ENCODE measurements around the gene BARHL2. TPM values are rescaled to one million over a fixed set of nuclear protein-coding genes. Genes with fewer than 3 reads are reported as not detected.
A peak's percentile ranks its signal among the peaks of the same experiment; 100 is the strongest.

Gene BARHL2
- polyA plus RNA-seq, 2 donors: not detected

GRCh38 chr1:90725657-90726424, 8.7 kb upstream of the BARHL2 start:
- Histone ChIP-seq H3K36me3 (ENCODE audit: control insufficient read depth in 2 of 2, insufficient read depth in 2 of 2, low read length in 1 of 2) (no peaks in the 10 kb centered on the region), H3K27ac (ENCODE audit: low read depth in 2 of 2, low read length in 1 of 2) (no peak overlapping the region), H3K27me3 (ENCODE audit: control insufficient read depth in 1 of 2, insufficient read depth in 2 of 2, low read length in 2 of 2) (peaks cover 8 to 59% of the 10 kb centered on the region in 2 donors), H3K4me1 (ENCODE audit: control insufficient read depth in 2 of 2, insufficient read depth in 2 of 2, low read length in 1 of 2) (peaks cover 5 to 17% of the 10 kb centered on the region in 2 donors), H3K4me3 (ENCODE audit: low read depth in 1 of 2, low read length in 2 of 2) (peak overlapping the region in 1 of 2 donors; percentile 34), H3K9me3 (ENCODE audit: control insufficient read depth in 2 of 2, insufficient read depth in 1 of 2, low read depth in 1 of 2, low read length in 1 of 2) (peaks cover 0 to 10% of the 10 kb centered on the region in 2 donors)
- 5 to 6% methylated on average over 44 of the region's 44 CpGs for WGBS, 2 donors

- Histone ChIP-seq H3K36me3 (ENCODE audit: control insufficient read depth in 2 of 2, insufficient read depth in 2 of 2, low read length in 1 of 2) (no peaks in the 10 kb centered on the region), H3K27me3 (ENCODE audit: control insufficient read depth in 1 of 2, insufficient read depth in 2 of 2, low read length in 2 of 2) (peaks cover 11 to 62% of the 10 kb centered on the region in 2 donors), H3K4me3 (ENCODE audit: low read depth in 1 of 2, low read length in 2 of 2) (peak overlapping the region in 1 of 2 donors; percentile 34), H3K27ac (ENCODE audit: low read depth in 2 of 2, low read length in 1 of 2) (no peak overlapping the region), H3K9me3 (ENCODE audit: control insufficient read depth in 2 of 2, insufficient read depth in 1 of 2, low read depth in 1 of 2, low read length in 1 of 2) (peaks cover 0 to 10% of the 10 kb centered on the region in 2 donors), H3K4me1 (ENCODE audit: control insufficient read depth in 2 of 2, insufficient read depth in 2 of 2, low read length in 1 of 2) (peaks cover 2 to 17% of the 10 kb centered on the region in 2 donors)
- WGBS, 2 donors: 8 to 9% methylated on average over 52 of the region's 52 CpGs
Observed at GRCh38 chr1:90724926-90725656, 8.0 kb upstream of the BARHL2 start.

- Histone ChIP-seq H3K27ac (ENCODE audit: low read depth in 2 of 2, low read length in 1 of 2) (no peak overlapping the region), H3K9me3 (ENCODE audit: control insufficient read depth in 2 of 2, insufficient read depth in 1 of 2, low read depth in 1 of 2, low read length in 1 of 2) (peaks cover 5 to 17% of the 10 kb centered on the region in 2 donors), H3K36me3 (ENCODE audit: control insufficient read depth in 2 of 2, insufficient read depth in 2 of 2, low read length in 1 of 2) (no peaks in the 10 kb centered on the region), H3K4me3 (ENCODE audit: low read depth in 1 of 2, low read length in 2 of 2) (no peak overlapping the region), H3K27me3 (ENCODE audit: control insufficient read depth in 1 of 2, insufficient read depth in 2 of 2, low read length in 2 of 2) (peaks cover 11 to 62% of the 10 kb centered on the region in 2 donors), H3K4me1 (ENCODE audit: control insufficient read depth in 2 of 2, insufficient read depth in 2 of 2, low read length in 1 of 2) (peaks cover under 1 to 19% of the 10 kb centered on the region in 2 donors)
- 7 to 12% methylated on average over 19 of the region's 19 CpGs for whole genome bisulfite sequencing, 2 donors
Observed at GRCh38 chr1:90724361-90724760, 7.3 kb upstream of the BARHL2 start.

DNA sequence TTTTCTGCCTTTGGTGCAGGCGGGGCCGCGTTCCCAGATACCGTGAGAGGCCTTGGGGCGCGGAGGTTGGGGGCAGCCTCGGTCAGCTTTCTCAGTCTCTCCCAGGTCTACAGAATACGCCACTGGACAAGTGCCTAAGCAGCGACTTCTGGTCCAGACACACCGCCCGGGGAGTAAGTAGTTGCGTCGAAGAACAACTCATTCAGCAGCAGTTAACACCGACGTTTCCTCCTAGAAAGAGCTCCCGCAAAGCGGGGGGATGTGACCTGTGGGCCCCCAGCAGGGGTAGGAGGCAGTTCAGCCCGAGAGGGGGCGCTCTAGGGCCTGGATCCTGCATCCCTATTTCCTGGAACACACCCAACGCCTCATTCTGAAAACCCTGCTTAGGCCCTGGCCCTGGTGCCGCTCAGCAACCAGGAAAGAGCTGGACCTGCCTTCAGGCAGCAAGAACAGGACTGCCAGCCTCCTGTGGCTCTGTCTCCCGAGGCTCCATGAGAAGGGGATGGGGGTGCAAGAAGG, 6.5 kb upstream of the BARHL2 start:
- 8 to 11% methylated on average over 22 of the region's 22 CpGs for WGBS, 2 donors

GRCh38 chr1:90722874-90723589, 5.9 kb upstream of the BARHL2 start:
- H3K36me3 ChIP-seq (ENCODE audit: control insufficient read depth in 2 of 2, insufficient read depth in 2 of 2, low read length in 1 of 2): no peaks in the 10 kb centered on the region
- WGBS, 2 donors: 26 to 27% methylated on average over 12 of the region's 12 CpGs
- H3K4me3 ChIP-seq (ENCODE audit: low read depth in 1 of 2, low read length in 2 of 2): peak overlapping the region; percentile 7 to 12
- peaks cover 11 to 66% of the 10 kb centered on the region in 2 donors for H3K27me3 ChIP-seq (ENCODE audit: control insufficient read depth in 1 of 2, insufficient read depth in 2 of 2, low read length in 2 of 2)
- H3K27ac ChIP-seq (ENCODE audit: low read depth in 2 of 2, low read length in 1 of 2): no peak overlapping the region
- peaks cover 0 to 24% of the 10 kb centered on the region in 2 donors for H3K4me1 ChIP-seq (ENCODE audit: control insufficient read depth in 2 of 2, insufficient read depth in 2 of 2, low read length in 1 of 2)
- H3K9me3 ChIP-seq (ENCODE audit: control insufficient read depth in 2 of 2, insufficient read depth in 1 of 2, low read depth in 1 of 2, low read length in 1 of 2): peaks cover 5 to 23% of the 10 kb centered on the region in 2 donors

More for the DNA sequence above, 6.5 kb upstream of the BARHL2 start:
- peaks cover 5 to 21% of the 10 kb centered on the region in 2 donors for H3K9me3 ChIP-seq (ENCODE audit: control insufficient read depth in 2 of 2, insufficient read depth in 1 of 2, low read depth in 1 of 2, low read length in 1 of 2)
- H3K36me3 ChIP-seq (ENCODE audit: control insufficient read depth in 2 of 2, insufficient read depth in 2 of 2, low read length in 1 of 2): no peaks in the 10 kb centered on the region
- H3K27ac ChIP-seq (ENCODE audit: low read depth in 2 of 2, low read length in 1 of 2): no peak overlapping the region
- H3K4me3 ChIP-seq (ENCODE audit: low read depth in 1 of 2, low read length in 2 of 2): peak overlapping the region; percentile 7 to 12
- peaks cover 11 to 63% of the 10 kb centered on the region in 2 donors for H3K27me3 ChIP-seq (ENCODE audit: control insufficient read depth in 1 of 2, insufficient read depth in 2 of 2, low read length in 2 of 2)
- peaks cover 0 to 19% of the 10 kb centered on the region in 2 donors for H3K4me1 ChIP-seq (ENCODE audit: control insufficient read depth in 2 of 2, insufficient read depth in 2 of 2, low read length in 1 of 2)

- Histone ChIP-seq H3K9me3 (ENCODE audit: control insufficient read depth in 2 of 2, insufficient read depth in 1 of 2, low read depth in 1 of 2, low read length in 1 of 2) (peaks cover 5 to 35% of the 10 kb centered on the region in 2 donors), H3K27ac (ENCODE audit: low read depth in 2 of 2, low read length in 1 of 2) (no peak overlapping the region), H3K4me3 (ENCODE audit: low read depth in 1 of 2, low read length in 2 of 2) (no peak overlapping the region), H3K4me1 (ENCODE audit: control insufficient read depth in 2 of 2, insufficient read depth in 2 of 2, low read length in 1 of 2) (peaks cover 0 to 24% of the 10 kb centered on the region in 2 donors), H3K36me3 (ENCODE audit: control insufficient read depth in 2 of 2, insufficient read depth in 2 of 2, low read length in 1 of 2) (no peaks in the 10 kb centered on the region), H3K27me3 (ENCODE audit: control insufficient read depth in 1 of 2, insufficient read depth in 2 of 2, low read length in 2 of 2) (peaks cover 13 to 71% of the 10 kb centered on the region in 2 donors)
- 8 to 10% methylated on average over 15 of the region's 15 CpGs for WGBS, 2 donors
Observed at GRCh38 chr1:90721210-90722194, 4.4 kb upstream of the BARHL2 start.

DNA sequence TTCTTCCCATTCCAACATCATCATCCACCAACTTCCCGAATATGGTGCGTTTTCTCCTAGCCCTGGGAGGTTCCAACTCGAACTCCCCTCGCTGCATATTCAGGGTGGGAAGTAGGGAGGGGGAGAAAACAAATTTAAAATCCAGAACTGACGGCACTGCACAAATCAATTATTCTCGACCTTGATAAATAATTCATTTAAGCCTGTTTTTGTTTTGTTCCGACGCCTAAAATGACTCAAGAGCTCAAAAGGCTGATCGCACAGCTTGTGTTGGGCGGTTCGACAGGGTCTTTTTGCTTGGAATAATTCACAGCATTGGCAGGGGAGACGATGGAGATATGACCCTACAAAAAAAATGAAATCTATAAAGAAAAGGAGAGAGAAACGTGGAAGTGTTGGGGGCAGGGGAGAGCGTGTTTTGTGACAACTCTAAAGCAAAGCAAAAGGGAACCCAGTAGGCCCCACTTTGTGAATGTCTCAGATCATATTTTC, 3.1 kb upstream of the BARHL2 start:
- Histone ChIP-seq H3K27me3 (ENCODE audit: control insufficient read depth in 1 of 2, insufficient read depth in 2 of 2, low read length in 2 of 2) (peaks cover 17 to 70% of the 10 kb centered on the region in 2 donors), H3K4me1 (ENCODE audit: control insufficient read depth in 2 of 2, insufficient read depth in 2 of 2, low read length in 1 of 2) (peaks cover 0 to 18% of the 10 kb centered on the region in 2 donors), H3K36me3 (ENCODE audit: control insufficient read depth in 2 of 2, insufficient read depth in 2 of 2, low read length in 1 of 2) (no peaks in the 10 kb centered on the region), H3K4me3 (ENCODE audit: low read depth in 1 of 2, low read length in 2 of 2) (no peak overlapping the region), H3K27ac (ENCODE audit: low read depth in 2 of 2, low read length in 1 of 2) (no peak overlapping the region), H3K9me3 (ENCODE audit: control insufficient read depth in 2 of 2, insufficient read depth in 1 of 2, low read depth in 1 of 2, low read length in 1 of 2) (peaks cover 8 to 35% of the 10 kb centered on the region in 2 donors)
- WGBS, 2 donors: 19 to 29% methylated on average over 14 of the region's 14 CpGs

DNA sequence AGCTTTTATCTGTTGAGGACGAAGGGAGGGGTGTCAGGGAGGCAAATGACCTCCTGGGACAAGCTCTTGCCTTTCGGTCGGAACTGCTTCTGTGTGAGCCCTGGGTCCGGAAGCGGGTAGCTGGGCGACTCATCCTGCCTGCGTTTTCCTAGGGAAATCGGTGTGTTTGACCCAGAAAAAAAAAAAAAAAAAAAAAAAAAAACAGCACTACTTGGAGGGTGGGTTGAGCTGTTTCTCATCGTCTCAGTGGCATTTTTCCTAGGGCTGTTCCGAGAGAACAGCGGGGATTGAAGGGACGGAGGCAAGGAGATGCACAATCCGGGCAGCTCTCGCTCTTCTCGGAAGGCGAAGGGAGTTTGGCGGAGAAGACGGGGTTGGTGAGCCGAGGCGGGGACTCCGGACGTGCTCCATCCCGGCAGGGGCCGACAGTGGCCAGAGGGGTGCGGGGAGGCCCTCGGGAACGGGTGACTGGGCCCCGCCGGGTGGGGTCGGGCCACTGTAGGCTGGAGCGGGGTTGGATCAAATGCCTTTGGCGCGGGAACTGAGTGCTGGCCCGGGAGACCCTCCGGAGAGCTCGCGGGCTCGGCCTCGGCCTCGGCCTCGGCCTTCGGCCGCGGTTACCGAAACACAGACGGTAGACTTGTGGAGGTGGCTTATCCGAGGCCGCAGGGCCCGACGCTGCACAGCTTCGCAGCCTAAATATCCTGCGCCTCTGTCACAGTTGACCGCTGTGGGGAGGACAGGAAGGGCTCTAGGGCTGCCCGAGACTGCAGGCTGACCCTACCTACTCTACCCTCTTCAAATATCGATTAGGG, 2.4 kb upstream of the BARHL2 start:
- Histone ChIP-seq H3K4me3 (ENCODE audit: low read depth in 1 of 2, low read length in 2 of 2) (no peak overlapping the region), H3K27me3 (ENCODE audit: control insufficient read depth in 1 of 2, insufficient read depth in 2 of 2, low read length in 2 of 2) (peaks cover 18 to 68% of the 10 kb centered on the region in 2 donors), H3K36me3 (ENCODE audit: control insufficient read depth in 2 of 2, insufficient read depth in 2 of 2, low read length in 1 of 2) (no peaks in the 10 kb centered on the region), H3K9me3 (ENCODE audit: control insufficient read depth in 2 of 2, insufficient read depth in 1 of 2, low read depth in 1 of 2, low read length in 1 of 2) (peaks cover 8 to 34% of the 10 kb centered on the region in 2 donors), H3K4me1 (ENCODE audit: control insufficient read depth in 2 of 2, insufficient read depth in 2 of 2, low read length in 1 of 2) (peaks cover 0 to 12% of the 10 kb centered on the region in 2 donors), H3K27ac (ENCODE audit: low read depth in 2 of 2, low read length in 1 of 2) (no peak overlapping the region)
- WGBS, 2 donors: 11 to 16% methylated on average over 51 to 55 of the region's 55 CpGs
